Upper lobe of right lung (tissue), 1 donor: ENCODE results near the gene ASIC3. TPM values are rescaled to one million over a fixed set of nuclear protein-coding genes. Genes with fewer than 3 reads are reported as not detected.

Experiments
- ATAC-seq: fragments of 200-7000 bp; cut with Tn5 transposase; one replicate; pipeline ENCODE4 v1.9.1; 2020; ENCODE audit warnings: mild to moderate bottlenecking, moderate library complexity
- DNase-seq: peaks from one replicate; pipeline ENCODE4 v3.0.0-alpha.2; 2020
- H3K27ac ChIP-seq: fragments of 200-600 bp; one replicate; pipeline ENCODE4 v1.8.0; 2022
- H3K27me3 ChIP-seq: fragments of 200-600 bp; one replicate; pipeline ENCODE4 v1.8.0; 2022; ENCODE audit warnings: mild to moderate bottlenecking
- H3K36me3 ChIP-seq: fragments of 200-600 bp; one replicate; pipeline ENCODE4 v1.8.0; 2022
- H3K4me1 ChIP-seq: fragments of 200-600 bp; one replicate; pipeline ENCODE4 v1.8.0; 2022
- H3K4me3 ChIP-seq: fragments of 200-600 bp; one replicate; pipeline ENCODE4 v1.8.0; 2022; ENCODE audit warnings: mild to moderate bottlenecking
- H3K9me3 ChIP-seq: fragments of 200-600 bp; one replicate; pipeline ENCODE4 v1.8.0; 2022
- intact Hi-C: fragments of 100-400 bp; cut with DNase I; formaldehyde crosslinking; loops from one replicate; pipeline ENCODE4 v1.11.0; 2022
- long read RNA-seq: library from polyadenylated mRNA; unstranded; transcript quantifications from one replicate; pipeline ENCODE4 v2.0.0, GENCODE V29; 2021
- total RNA-seq: library from RNA; stranded (reverse); fragmentation: NEBNext Ultra II Directional; extraction: Animal tissue kit (Norgen Biotek cat#: 25700); gene quantifications from one replicate; pipeline ENCODE4 v1.2.1, GENCODE V29; 2021
- TF ChIP-seq, protein P1 (sequence below): fragments of 200-600 bp; IDR thresholded peaks from one replicate; pipeline ENCODE4 v1.8.0; 2022; ENCODE audit warnings: antibody characterized with exemption
- donor health status: DM: no; HTN: yes; CAD: no; lungs with severe emphysema.

The ASIC3 gene
- total RNA-seq: 2.6 TPM
- long read RNA-seq, partial matches to known transcripts: 0 of 1 reads
- long read RNA-seq, other reads (novel, unspliced or antisense): 1 of 1 reads

DNA sequence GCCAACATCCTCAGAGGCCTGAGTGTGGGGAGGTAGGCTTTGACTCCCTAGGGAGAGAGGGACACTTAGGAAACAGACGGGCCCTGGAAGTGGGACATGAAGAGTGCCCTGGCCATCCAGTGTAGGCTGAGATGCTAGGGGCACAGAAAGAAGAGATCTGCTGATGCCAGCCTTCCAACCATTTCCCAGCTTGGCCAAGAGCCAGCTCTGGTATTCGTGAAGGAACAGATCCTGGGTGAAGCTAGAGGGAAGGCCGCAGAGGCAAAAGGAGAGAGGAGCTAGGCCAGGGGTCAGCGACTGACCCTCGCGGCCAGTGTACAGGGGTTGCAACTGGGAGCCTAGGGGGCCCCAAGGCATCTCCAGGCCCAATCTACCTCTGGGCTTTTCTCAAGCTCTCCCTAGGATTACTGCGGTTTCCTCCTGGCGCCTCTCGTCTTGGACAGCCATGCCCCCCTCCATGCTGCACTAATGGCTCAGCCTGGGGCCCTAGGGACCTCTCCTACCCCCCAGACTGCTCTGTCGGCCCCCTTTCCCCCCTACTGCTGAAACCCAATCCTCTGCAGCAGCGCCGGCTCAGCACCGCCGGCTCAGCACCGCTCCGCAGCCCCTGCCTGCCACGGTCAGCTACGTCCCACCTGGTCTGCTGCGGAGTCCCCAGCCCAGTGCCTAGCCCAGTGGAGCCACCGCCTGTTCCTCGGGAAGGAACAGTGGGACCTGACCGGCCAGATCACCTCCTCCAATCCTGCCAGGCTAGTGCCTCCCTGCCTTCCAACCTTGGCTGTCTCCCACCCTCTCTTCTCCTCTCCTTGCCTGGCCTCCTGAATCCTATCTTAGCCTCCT is at the start of gene ASIC3:
Gene ASIC3 (plus strand): TSS at position 556 of the 840 bp plus-strand sequence. CDS start 355 bp downstream, outside the sequence.
- Histone ChIP-seq H3K27ac (no peak within 1 kb of the TSS), H3K4me3 (no peak within 1 kb of the TSS), H3K4me1 (peaks cover 6% of the 10 kb centered on the region), H3K36me3 (peaks cover 15% of the 10 kb centered on the region), H3K9me3 (no peaks in the 10 kb centered on the region), H3K27me3 (no peaks in the 10 kb centered on the region)
- intact Hi-C loops: no loop called here
- TF ChIP-seq, protein P1, sequence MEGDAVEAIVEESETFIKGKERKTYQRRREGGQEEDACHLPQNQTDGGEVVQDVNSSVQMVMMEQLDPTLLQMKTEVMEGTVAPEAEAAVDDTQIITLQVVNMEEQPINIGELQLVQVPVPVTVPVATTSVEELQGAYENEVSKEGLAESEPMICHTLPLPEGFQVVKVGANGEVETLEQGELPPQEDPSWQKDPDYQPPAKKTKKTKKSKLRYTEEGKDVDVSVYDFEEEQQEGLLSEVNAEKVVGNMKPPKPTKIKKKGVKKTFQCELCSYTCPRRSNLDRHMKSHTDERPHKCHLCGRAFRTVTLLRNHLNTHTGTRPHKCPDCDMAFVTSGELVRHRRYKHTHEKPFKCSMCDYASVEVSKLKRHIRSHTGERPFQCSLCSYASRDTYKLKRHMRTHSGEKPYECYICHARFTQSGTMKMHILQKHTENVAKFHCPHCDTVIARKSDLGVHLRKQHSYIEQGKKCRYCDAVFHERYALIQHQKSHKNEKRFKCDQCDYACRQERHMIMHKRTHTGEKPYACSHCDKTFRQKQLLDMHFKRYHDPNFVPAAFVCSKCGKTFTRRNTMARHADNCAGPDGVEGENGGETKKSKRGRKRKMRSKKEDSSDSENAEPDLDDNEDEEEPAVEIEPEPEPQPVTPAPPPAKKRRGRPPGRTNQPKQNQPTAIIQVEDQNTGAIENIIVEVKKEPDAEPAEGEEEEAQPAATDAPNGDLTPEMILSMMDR: no peak
- ATAC-seq (no peak), DNase-seq (no peak)

DNA sequence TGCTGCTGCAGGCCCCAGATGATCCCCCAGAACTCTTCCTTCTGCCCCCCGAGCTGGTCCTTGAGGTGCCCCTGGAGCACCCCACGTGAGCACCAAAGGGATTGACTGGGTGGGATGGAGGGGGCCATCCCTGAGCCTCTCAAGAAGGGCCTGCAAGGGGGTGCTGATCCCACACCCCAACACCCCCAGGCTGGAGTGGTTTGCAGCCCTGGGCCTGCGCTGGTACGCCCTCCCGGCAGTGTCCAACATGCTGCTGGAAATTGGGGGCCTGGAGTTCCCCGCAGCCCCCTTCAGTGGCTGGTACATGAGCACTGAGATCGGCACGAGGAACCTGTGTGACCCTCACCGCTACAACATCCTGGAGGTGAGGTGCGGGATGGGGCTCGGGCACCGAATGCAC is 49.3 kb upstream of the ASIC3 start:
- ATAC-seq (no peak), DNase-seq (no peak)
- H3K9me3 ChIP-seq: no peaks in the 10 kb centered on the region
- H3K4me1 ChIP-seq: peaks cover 21% of the 10 kb centered on the region
- TF ChIP-seq, protein P1: no peak
- no peak overlapping the region for H3K27ac ChIP-seq
- H3K36me3 ChIP-seq: no peaks in the 10 kb centered on the region
- H3K4me3 ChIP-seq: no peak overlapping the region
- intact Hi-C loops: no loop called here
- H3K27me3 ChIP-seq: no peaks in the 10 kb centered on the region

- intact Hi-C loops: no loop called here
- TF ChIP-seq, protein P1: no peak
- Histone ChIP-seq H3K27me3 (no peaks in the 10 kb centered on the region), H3K36me3 (no peaks in the 10 kb centered on the region), H3K4me1 (peaks cover 14% of the 10 kb centered on the region), H3K4me3 (no peak overlapping the region), H3K27ac (no peak overlapping the region), H3K9me3 (no peaks in the 10 kb centered on the region)
- no peak for ATAC-seq
- DNase-seq: no peak
Measured at GRCh38 chr7:150999497-151000230, 48.7 kb upstream of the ASIC3 start.

DNA sequence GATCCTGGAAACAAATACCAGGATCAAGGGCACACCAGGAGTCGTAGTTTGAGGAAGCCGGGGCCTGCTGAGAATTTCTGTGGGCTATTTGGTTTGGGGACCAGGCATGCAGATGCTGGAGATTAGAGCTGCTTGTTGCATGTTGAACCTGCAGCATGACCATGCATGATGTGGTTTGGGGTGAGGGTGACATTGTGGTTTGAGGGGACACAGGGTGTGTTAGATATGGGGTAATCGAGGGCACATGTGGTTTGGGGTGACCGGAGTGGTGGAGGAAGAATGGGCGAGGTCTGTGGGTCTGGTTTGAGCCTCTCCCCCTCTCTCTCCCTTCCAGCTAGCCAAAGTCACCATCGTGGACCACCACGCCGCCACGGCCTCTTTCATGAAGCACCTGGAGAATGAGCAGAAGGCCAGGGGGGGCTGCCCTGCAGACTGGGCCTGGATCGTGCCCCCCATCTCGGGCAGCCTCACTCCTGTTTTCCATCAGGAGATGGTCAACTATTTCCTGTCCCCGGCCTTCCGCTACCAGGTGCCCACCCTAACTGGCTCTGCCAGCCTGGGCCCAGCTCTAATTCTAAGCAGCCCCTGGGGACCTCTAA is 47.3 kb upstream of the ASIC3 start:
- H3K4me1 ChIP-seq: peaks cover 9% of the 10 kb centered on the region
- TF ChIP-seq, protein P1: no peak
- H3K27ac ChIP-seq: no peak overlapping the region
- intact Hi-C loops: no loop called here
- no peak for DNase-seq
- H3K36me3 ChIP-seq: no peaks in the 10 kb centered on the region
- no peak for ATAC-seq
- no peaks in the 10 kb centered on the region for H3K9me3 ChIP-seq
- H3K4me3 ChIP-seq: no peak overlapping the region
- H3K27me3 ChIP-seq: no peaks in the 10 kb centered on the region

GRCh38 chr7:151001546-151001945 is 46.8 kb upstream of the ASIC3 start:
- H3K4me1 ChIP-seq: peaks cover 7% of the 10 kb centered on the region
- intact Hi-C loops: no loop called here
- DNase-seq: no peak

More at GRCh38 chr7:151001546-151001945, 46.8 kb upstream of the ASIC3 start:
- no peak overlapping the region for H3K27ac ChIP-seq
- TF ChIP-seq, protein P1: no peak
- no peaks in the 10 kb centered on the region for H3K27me3 ChIP-seq
- no peaks in the 10 kb centered on the region for H3K9me3 ChIP-seq
- ATAC-seq: no peak
- H3K36me3 ChIP-seq: no peaks in the 10 kb centered on the region
- no peak overlapping the region for H3K4me3 ChIP-seq
